ENCODE results near the gene CD274. TPM values are rescaled to one million over a fixed set of nuclear protein-coding genes. Genes with fewer than 3 reads are reported as not detected.

CD274 gene
- 20.2 and 56.0 TPM in 2 replicates for total RNA-seq

DNA sequence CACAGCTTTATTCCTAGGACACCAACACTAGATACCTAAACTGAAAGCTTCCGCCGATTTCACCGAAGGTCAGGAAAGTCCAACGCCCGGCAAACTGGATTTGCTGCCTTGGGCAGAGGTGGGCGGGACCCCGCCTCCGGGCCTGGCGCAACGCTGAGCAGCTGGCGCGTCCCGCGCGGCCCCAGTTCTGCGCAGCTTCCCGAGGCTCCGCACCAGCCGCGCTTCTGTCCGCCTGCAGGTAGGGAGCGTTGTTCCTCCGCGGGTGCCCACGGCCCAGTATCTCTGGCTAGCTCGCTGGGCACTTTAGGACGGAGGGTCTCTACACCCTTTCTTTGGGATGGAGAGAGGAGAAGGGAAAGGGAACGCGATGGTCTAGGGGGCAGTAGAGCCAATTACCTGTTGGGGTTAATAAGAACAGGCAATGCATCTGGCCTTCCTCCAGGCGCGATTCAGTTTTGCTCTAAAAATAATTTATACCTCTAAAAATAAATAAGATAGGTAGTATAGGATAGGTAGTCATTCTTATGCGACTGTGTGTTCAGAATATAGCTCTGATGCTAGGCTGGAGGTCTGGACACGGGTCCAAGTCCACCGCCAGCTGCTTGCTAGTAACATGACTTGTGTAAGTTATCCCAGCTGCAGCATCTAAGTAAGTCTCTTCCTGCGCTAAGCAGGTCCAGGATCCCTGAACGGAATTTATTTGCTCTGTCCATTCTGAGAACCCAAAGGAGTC lies at the start of gene CD274:
Gene CD274, plus strand, starts transcription at position 184 of the 733 bp plus-strand sequence. CDS start 5,572 bp downstream, outside the sequence.

DNA sequence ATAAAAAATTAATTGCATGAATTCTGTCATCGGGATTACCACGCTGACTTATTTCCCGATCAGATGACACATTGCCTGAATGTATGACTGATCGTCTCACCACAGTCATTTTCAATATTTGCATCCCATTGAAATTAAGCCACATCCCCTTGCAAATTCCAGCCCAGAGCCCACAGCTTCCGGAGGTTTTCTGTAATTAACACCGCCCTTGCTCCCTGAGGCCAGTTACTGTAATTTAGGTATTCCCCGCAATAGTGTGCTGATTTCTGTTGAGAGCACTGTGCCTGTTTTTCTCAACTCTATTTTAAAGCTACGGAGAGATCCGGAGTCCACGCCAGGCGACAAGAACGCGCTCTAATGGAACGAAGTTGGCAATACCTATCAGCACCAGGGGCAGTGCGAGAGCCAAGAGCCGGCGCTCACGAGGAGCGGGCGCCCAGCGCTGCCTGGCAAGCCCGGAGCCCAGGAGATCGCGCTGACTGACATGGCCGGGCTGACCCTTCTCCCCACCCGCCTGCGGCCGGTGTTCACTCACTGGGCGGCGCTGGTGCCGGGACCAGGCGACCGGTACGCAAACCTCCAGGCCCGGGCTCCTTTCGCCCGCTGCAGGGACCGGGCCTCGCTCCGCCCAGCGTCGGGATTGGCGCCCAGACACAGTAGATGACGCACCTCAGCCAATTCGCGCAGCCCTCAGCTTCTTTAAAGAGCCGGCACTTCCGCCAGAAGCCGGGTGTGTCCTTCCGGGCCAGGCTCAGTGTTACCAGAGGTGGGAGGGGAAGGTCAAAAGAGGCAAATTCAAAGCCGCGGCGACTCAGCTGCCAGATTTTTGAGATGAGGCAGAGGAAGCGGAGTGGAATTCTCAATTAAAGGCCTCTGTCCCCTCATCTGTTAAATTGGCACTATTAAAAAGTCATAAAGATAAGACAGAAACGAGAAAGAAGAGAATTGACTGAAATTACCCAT lies 12.8 kb upstream of the CD274 start, which contains the start of gene PLGRKT:
Gene PLGRKT, minus strand, starts transcription at position 672 of the 963 bp plus-strand sequence. CDS start 5,948 bp downstream, outside the sequence.

DNA sequence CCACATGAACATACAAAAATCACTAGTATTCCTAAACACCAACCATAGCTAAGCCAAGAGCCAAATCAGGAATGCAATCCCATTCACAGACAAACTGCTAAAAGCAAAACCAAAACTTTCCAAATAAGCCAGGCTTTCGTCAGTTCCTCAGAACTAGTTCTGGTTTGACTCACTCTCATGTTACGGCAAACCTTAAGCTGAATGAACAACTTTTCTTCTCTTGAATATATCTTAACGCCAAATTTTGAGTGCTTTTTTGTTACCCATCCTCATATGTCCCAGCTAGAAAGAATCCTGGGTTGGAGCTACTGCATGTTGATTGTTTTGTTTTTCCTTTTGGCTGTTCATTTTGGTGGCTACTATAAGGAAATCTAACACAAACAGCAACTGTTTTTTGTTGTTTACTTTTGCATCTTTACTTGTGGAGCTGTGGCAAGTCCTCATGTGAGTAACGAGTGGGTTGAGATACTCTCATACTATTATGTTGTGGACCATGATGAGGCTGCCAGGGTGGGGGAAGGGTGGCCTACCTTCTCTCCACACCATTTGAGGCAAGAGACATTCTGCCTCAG lies 60.1 kb downstream of the CD274 start, which contains the start of gene PDCD1LG2:
Gene PDCD1LG2, plus strand, starts transcription at position 172 of the 572 bp plus-strand sequence. CDS start 12,016 bp downstream, outside the sequence.

Other genes with a start within 250 kb of the CD274 start
- not detected in 2 replicates for gene INSL4, start 219.1 kb upstream of the CD274 start, total RNA-seq
- gene RLN2, start 145.8 kb upstream of the CD274 start, total RNA-seq: 0.14 and 0.34 TPM in 2 replicates
- 0.21 and 0.34 TPM in 2 replicates for gene RLN1, start 110.7 kb upstream of the CD274 start, total RNA-seq
- 20.7 and 32.1 TPM in 2 replicates for gene PLGRKT, start 12.6 kb upstream of the CD274 start, total RNA-seq
- gene PDCD1LG2, start 60.0 kb downstream of the CD274 start, total RNA-seq: 1.4 and 7.8 TPM in 2 replicates
- 32.8 and 47.5 TPM in 2 replicates for gene RIC1, start 178.6 kb downstream of the CD274 start, total RNA-seq